ENCODE results near the gene STPG4.

- TF ChIP-seq POLR2A (IDR thresholded peaks at IDR 0.05) (no peak), CTCF (IDR thresholded peaks at IDR 0.05) (no peak), POLR2AphosphoS5 (IDR thresholded peaks at IDR 0.05; ENCODE audit: insufficient read depth in 1 of 2, low read depth in 1 of 2) (no peak)
Measured at GRCh38 chr2:47128705-47129104, 26.4 kb downstream of the STPG4 start.
